ENCODE data around the gene ZCCHC8. TPM values are rescaled to one million over a fixed set of nuclear protein-coding genes. Genes with fewer than 3 reads are reported as not detected.
"Not testable (repeated sequence)": the region's sequence is repeated elsewhere in the genome, so short reads cannot be mapped to it uniquely, and the experiment has no call there.

Gene ZCCHC8
- total RNA-seq, 1 experiment from 2014 or later = 40.4 TPM

- no peak overlapping the region for H3K27ac ChIP-seq (ENCODE audit: low read depth, low read length, poor library complexity, severe bottlenecking)
- ChIA-PET CTCF (no interaction called here), POLR2A (ENCODE audit: low non-redundant PET) (no interaction called here)
- DNase-seq (ENCODE audit: low spot score) = no peak
- intact Hi-C loops (cut with micrococcal nuclease; ENCODE audit: unreplicated experiment) = no loop called here
- H3K4me3 ChIP-seq (ENCODE audit: low read depth, low read length, poor library complexity, severe bottlenecking) = no peak overlapping the region
- H3K27me3 ChIP-seq (replicated peaks; ENCODE audit: insufficient read depth, low read depth, low read length, poor library complexity) = no peaks in the 10 kb centered on the region
- TF ChIP-seq CTCF (conservative IDR thresholded peaks at IDR 0.05; ENCODE audit: low read depth, low read length) (no peak), EZH2 (IDR thresholded peaks at IDR 0.05; ENCODE audit: borderline replicate concordance, low read depth, low read length, poor library complexity, severe bottlenecking) (no peak)
- no peaks in the 10 kb centered on the region for H3K9me3 ChIP-seq (ENCODE audit: low read depth, low read length, poor library complexity, severe bottlenecking)
- H3K4me1 ChIP-seq (ENCODE audit: insufficient read depth, low read length, poor library complexity, severe bottlenecking) = no peaks in the 10 kb centered on the region
- peaks cover 11% of the 10 kb centered on the region for H3K36me3 ChIP-seq (ENCODE audit: insufficient read depth, low read length, poor library complexity, severe bottlenecking)
- BruUV-seq (replicated peaks) = no TSS peak
These were observed 32.7 kb downstream of the ZCCHC8 start for GRCh38 chr12:122467983-122468382.

- H3K27ac ChIP-seq (ENCODE audit: low read depth, low read length, poor library complexity, severe bottlenecking); CTCF ChIA-PET; H3K9me3 ChIP-seq (ENCODE audit: low read depth, low read length, poor library complexity, severe bottlenecking); H3K4me3 ChIP-seq (ENCODE audit: low read depth, low read length, poor library complexity, severe bottlenecking); H3K4me1 ChIP-seq (ENCODE audit: insufficient read depth, low read length, poor library complexity, severe bottlenecking); POLR2A ChIA-PET (ENCODE audit: low non-redundant PET); H3K36me3 ChIP-seq (ENCODE audit: insufficient read depth, low read length, poor library complexity, severe bottlenecking); H3K27me3 ChIP-seq (replicated peaks; ENCODE audit: insufficient read depth, low read depth, low read length, poor library complexity); BruUV-seq (replicated peaks); intact Hi-C loops (cut with micrococcal nuclease; ENCODE audit: unreplicated experiment): not testable (repeated sequence)
- DNase-seq (ENCODE audit: low spot score) = peak; percentile 53
These were observed 36.3 kb downstream of the ZCCHC8 start for GRCh38 chr12:122464317-122465042.

GRCh38 chr12:122460641-122461040, 40.1 kb downstream of the ZCCHC8 start:
- Histone ChIP-seq H3K36me3 (ENCODE audit: insufficient read depth, low read length, poor library complexity, severe bottlenecking) (no peaks in the 10 kb centered on the region), H3K27ac (ENCODE audit: low read depth, low read length, poor library complexity, severe bottlenecking) (no peak overlapping the region), H3K27me3 (replicated peaks; ENCODE audit: insufficient read depth, low read depth, low read length, poor library complexity) (no peaks in the 10 kb centered on the region), H3K4me1 (ENCODE audit: insufficient read depth, low read length, poor library complexity, severe bottlenecking) (no peaks in the 10 kb centered on the region), H3K4me3 (ENCODE audit: low read depth, low read length, poor library complexity, severe bottlenecking) (no peak overlapping the region), H3K9me3 (ENCODE audit: low read depth, low read length, poor library complexity, severe bottlenecking) (no peaks in the 10 kb centered on the region)
- no peak for DNase-seq (ENCODE audit: low spot score)
- POLR2A ChIA-PET (ENCODE audit: low non-redundant PET) = no interaction called here
- BruUV-seq (replicated peaks) = no TSS peak
- TF ChIP-seq EZH2 (IDR thresholded peaks at IDR 0.05; ENCODE audit: borderline replicate concordance, low read depth, low read length, poor library complexity, severe bottlenecking) (no peak), CTCF (conservative IDR thresholded peaks at IDR 0.05; ENCODE audit: low read depth, low read length) (no peak)
- intact Hi-C loops (cut with micrococcal nuclease; ENCODE audit: unreplicated experiment) = no loop called here
- CTCF ChIA-PET = no interaction called here

- intact Hi-C loops (cut with micrococcal nuclease; ENCODE audit: unreplicated experiment) = no loop called here
- Histone ChIP-seq H3K27me3 (replicated peaks; ENCODE audit: insufficient read depth, low read depth, low read length, poor library complexity) (no peaks in the 10 kb centered on the region), H3K27ac (ENCODE audit: low read depth, low read length, poor library complexity, severe bottlenecking) (no peak overlapping the region), H3K4me1 (ENCODE audit: insufficient read depth, low read length, poor library complexity, severe bottlenecking) (no peaks in the 10 kb centered on the region), H3K4me3 (ENCODE audit: low read depth, low read length, poor library complexity, severe bottlenecking) (no peak overlapping the region), H3K36me3 (ENCODE audit: insufficient read depth, low read length, poor library complexity, severe bottlenecking) (no peaks in the 10 kb centered on the region), H3K9me3 (ENCODE audit: low read depth, low read length, poor library complexity, severe bottlenecking) (no peaks in the 10 kb centered on the region)
- no peak for TF ChIP-seq CTCF (conservative IDR thresholded peaks at IDR 0.05; ENCODE audit: low read depth, low read length)
- TF ChIP-seq EZH2 (IDR thresholded peaks at IDR 0.05; ENCODE audit: borderline replicate concordance, low read depth, low read length, poor library complexity, severe bottlenecking) = no peak
- CTCF ChIA-PET = no interaction called here
- POLR2A ChIA-PET (ENCODE audit: low non-redundant PET) = no interaction called here
- no peak for DNase-seq (ENCODE audit: low spot score)
- BruUV-seq (replicated peaks) = no TSS peak
These were observed 40.7 kb downstream of the ZCCHC8 start for GRCh38 chr12:122460061-122460460.
